Activated CD4-positive, alpha-beta T cell treated with anti-CD3 and anti-CD28 coated beads for 1 hour (primary cell): ENCODE data around the gene SCNM1.
"Not testable (repeated sequence)": the region's sequence is repeated elsewhere in the genome, so short reads cannot be mapped to it uniquely, and the experiment has no call there.

Experiments used
- DNase-seq: peaks from one replicate; pipeline ENCODE4 v3.0.0-alpha.2; 2020

The SCNM1 gene

GRCh38 chr1:151147132-151147503, 18.8 kb upstream of the SCNM1 start:
- DNase-seq: no peak

DNA sequence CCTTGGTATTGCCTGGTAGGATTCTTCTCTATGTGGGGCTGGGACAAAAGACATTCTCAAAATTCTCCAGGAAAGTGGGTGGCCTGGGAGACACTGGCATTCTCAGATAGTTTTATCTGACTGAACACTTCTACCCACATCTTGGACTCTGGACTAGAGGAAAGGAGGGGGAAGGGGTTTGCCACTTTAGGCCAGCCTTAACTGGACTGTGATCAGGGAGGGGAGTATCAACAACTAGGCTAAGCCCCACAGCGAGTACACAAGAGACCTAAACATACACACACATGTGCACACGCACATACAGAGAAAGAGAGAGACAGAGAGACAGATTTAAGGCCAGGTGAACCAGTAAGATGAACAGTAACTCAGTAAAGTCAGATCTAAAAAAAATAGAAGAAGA, 18.3 kb upstream of the SCNM1 start:
- no peak for DNase-seq

GRCh38 chr1:151156515-151156819, 9.5 kb upstream of the SCNM1 start, which contains the start of gene TNFAIP8L2:
TSS of gene TNFAIP8L2 (plus strand) at chr1:151156649. CDS start at chr1:151158698, 2,049 bp downstream.
- DNase-seq: peak; percentile 55

DNA sequence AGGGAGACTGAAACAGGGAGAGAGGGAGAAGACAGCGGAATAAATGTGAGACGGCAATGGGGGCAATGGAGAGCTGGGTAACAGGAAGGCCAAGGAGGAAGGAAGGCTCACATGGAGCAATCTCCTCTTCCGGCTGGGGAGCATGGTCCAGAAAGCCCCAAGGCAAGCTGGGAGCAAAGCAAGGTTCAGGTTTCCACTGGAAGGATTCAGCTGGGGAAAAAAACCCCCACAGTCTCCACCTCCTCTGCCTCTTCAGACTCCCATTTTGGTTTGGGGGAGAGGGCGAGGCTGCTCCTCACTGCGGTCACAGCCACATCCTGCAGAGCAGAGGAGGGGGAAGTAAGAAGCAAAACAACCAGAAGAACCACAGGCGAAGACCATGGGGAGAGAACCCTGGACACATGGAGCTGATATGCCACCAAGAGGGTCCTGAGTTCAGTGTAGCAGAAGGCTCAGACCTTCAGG, 8.8 kb upstream of the SCNM1 start:
- DNase-seq: no peak

DNA sequence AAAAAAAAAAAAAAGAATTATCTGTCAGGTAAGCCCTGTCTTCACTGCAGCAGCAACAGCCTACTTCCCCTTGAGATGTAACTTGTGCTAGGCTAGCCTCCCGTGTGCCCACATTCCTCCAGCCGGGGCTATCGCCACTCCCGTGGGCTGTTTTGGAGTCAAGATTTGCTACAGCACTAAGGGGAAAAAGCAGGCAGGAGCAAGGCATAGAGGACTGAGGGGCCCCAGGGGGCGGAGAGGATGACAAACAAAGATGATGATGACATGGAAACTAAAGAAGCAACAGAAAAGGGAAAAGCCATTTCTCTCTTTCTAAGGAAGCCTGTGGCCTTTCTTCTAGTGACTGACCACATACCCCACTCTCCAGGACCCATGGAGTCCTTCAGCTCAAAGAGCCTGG, 7.6 kb upstream of the SCNM1 start:
- DNase-seq: no peak

DNA sequence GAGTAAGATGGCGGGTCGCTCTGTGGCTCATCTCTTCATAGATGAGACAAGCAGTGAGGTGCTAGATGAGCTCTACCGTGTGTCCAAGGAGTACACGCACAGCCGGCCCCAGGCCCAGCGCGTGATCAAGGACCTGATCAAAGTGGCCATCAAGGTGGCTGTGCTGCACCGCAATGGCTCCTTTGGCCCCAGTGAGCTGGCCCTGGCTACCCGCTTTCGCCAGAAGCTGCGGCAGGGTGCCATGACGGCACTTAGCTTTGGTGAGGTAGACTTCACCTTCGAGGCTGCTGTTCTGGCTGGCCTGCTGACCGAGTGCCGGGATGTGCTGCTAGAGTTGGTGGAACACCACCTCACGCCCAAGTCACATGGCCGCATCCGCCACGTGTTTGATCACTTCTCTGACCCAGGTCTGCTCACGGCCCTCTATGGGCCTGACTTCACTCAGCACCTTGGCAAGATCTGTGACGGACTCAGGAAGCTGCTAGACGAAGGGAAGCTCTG, 7.1 kb upstream of the SCNM1 start:
- DNase-seq: no peak

GRCh38 chr1:151159373-151159772, 6.6 kb upstream of the SCNM1 start:
- DNase-seq: no peak

GRCh38 chr1:151164732-151165280, 1.1 kb upstream of the SCNM1 start:
- no peak for DNase-seq

GRCh38 chr1:151165281-151165737, 635 bp upstream of the SCNM1 start:
- DNase-seq: no peak

- no peak for DNase-seq
These were observed 587 bp downstream of the SCNM1 start for GRCh38 chr1:151166505-151166956.

DNA sequence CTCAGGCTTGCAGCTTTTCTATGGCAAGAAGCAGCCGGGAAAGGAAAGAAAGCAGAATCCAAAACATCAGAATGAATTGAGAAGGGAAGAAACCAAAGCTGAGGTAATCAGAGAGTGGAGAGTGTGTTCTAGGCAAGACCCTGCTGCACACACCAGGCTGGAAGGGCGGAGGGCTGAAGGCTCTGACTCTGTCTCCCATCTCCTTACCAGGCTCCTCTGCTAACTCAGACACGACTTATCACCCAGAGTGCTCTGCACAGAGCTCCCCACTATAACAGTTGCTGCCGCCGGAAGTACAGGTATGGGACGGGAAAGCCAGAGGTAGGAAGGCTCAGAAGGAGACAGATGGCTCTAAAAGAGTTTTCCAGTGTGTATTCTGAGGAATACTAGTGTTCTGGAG, 1.2 kb downstream of the SCNM1 start:
- no peak for DNase-seq

DNA sequence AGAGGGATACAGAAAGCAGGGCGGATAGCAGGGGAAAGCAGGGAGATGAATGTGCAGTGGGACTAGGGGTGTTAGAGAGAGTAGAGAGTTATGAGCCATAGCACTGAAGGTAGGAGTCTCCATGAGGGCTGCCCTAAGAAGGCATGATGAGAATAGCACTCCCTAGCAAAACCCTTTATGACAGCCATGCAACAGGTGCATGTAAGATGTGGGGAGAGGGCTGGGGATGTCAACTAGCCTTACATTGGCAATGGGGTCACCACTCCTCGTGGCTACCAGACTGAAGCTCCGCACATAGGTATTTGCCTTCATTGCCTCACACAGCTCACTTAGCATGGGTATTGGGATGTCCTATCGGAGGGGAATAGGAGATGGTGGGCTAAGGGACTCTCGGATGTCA, 5.2 kb downstream of the SCNM1 start:
- DNase-seq: no peak

DNA sequence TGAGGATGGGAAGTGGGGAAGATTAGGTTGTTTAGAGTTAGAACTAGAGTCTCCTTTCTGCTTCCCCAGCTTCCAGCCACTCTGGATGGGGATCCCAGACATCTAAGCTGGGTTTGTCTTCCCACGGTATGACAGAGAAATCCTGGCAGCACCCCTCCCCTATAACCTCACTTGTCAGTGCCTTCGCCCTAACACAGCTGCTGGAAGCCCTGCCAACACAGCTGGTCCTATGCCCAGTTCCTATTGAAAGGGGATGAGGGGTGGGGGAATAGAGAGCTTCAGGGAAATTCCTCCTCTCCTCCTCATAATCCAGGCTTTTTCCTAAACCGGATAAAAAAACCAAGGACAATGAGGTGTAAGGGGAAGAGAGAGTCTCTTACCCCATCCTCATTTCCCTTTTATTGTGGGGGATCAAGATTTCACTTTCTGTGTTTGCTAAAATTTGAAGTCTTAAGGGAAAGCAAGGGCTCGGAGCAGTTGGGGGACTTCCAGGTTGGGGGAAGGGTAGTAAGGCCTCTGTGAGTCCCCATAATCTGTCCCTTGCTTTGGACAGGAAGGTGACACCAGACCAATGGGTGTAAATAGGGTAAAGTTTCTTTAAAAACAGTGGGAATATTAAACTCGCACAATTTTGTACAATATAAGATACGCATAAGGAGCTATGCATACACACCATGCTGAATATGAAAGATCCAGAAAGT, 9.2 kb downstream of the SCNM1 start:
- no peak for DNase-seq

GRCh38 chr1:151175863-151176262, 9.9 kb downstream of the SCNM1 start, which contains the start of gene TMOD4:
TSS of gene TMOD4 (minus strand) at chr1:151175981. CDS start at chr1:151174875, 1,106 bp downstream.
- DNase-seq: no peak

DNA sequence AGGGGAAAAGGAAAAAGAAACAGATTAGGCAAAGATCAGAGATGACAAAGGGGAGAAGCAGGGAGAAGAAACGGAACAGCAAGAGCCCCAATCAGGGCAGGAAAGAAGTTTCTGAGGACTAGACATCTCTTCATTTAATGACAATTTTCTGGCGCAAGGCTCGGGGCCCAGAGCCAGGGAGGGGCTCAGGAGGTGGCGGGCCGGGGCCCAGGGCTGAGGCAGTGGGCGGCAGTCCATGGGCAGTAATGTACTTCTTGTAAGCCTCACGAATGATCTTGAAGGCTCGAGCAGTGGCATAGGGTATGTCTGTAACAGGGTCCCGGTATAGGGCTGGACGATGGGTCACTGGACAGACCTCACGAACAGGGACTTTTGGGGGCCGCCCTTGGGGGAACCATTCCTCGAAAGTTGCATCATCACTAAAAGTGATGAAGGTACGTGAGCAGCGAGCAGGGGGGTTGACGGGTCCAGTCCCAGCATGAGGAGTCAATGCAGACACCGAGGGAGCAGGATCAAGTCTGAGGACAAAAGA, 10.6 kb downstream of the SCNM1 start:
- no peak for DNase-seq

DNA sequence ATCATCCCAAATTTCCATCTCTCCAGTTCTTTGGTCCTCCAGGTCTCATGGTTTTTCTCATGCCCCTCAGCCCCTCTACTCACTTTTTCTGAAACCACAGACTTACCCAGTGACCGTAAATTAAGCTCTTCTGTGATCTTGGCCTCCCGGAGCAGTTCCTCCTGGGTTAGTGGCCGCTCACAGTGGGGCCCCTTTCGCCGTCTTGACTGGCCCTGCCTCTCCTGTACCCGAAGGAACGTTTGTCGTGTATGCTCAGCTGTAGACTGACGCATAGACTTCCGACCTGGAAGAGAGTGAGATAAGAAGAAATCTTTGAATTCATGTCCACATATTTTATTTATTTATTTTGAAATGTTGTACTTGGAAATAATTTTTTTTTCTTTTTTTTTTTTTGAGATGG, 18.3 kb downstream of the SCNM1 start:
- no peak for DNase-seq

GRCh38 chr1:151187205-151187604, 21.3 kb downstream of the SCNM1 start:
- no peak for DNase-seq

- DNase-seq: not testable (repeated sequence)
These were observed 22.7 kb downstream of the SCNM1 start for GRCh38 chr1:151188667-151189066.

GRCh38 chr1:151189637-151190445, 23.9 kb downstream of the SCNM1 start, which contains the start of gene VPS72:
TSS of gene VPS72 (minus strand) at chr1:151190197. CDS start at chr1:151190121, 76 bp downstream.
- DNase-seq: peak; percentile 75

DNA sequence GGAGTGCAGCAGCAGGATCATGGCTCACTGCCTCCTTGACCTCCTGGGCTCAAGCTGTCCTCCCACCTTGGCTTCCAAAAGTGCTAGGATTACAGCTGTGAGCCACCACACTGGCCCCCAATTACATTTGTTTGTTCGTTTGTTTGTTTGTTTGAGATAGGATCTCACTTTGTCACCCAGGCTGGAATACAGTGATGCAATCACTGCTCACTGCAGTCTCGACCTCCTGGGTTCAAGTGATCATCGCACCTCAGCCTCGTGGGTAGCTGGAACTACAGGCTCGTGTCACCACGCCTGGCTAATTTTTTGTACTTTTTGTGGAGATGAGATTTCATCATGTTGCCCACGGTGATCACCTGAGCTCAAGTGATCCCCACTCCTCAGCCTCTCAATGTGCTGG, 26.1 kb downstream of the SCNM1 start:
- DNase-seq: no peak

- no peak for DNase-seq
These were observed 27.4 kb downstream of the SCNM1 start for GRCh38 chr1:151193304-151193703.

DNA sequence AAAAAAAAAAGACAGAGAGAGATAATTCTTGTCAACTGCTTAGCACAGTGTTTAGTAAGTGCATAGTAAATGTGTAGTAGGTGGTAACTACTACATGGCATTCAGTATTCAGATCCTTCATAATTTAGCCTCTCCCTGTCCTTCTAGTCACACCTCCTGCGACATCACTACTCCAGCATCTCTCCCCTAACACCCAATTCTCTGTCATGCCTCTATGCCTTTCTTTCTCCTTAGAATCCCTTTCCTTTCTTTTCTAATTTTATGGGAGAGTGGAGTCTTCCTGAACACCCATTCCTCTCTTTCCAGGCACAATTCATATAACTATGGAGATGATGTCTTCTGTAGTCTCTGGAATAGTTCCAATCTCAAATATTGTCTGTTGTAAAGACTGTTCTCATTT, 27.9 kb downstream of the SCNM1 start:
- DNase-seq: no peak

DNA sequence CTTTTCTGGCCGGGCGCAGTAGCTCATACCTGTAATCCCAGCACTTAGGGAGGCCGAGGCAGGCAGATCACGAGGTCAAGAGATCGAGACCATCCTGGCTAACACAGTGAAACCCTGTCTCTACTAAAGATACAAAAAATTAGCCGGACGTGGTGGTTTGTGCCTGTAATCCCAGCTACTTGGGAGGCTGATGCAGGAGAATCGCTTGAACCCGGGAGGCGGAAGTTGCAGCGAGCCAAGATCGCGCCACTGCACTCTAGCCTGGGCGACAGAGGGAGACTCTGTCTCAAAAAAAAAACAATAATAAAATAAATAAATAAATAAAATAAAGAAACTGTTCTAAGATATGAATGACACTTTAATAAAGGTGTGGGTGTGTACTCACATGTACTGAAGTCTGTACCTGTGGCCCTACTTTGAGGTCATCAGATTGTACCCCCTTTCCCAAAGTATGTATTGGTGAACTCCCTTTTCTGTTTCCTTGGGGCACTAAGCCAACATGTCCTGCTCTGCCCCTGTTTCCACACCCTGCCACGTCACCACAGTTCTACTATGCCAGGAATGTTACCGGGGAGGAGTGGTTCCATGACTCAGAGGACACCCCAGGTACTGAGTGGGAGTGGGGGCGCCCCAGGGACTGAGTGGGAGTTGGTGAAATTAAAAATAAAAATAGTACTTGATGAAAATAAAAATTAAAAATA, 29.1 kb downstream of the SCNM1 start:
- DNase-seq: not testable (repeated sequence)
